GM19463 (cell line): ENCODE measurements around the gene PEPD.
"Not testable (repeated sequence)": the region's sequence is repeated elsewhere in the genome, so short reads cannot be mapped to it uniquely, and the experiment has no call there.

Source experiments
- ATAC-seq: cut with Tn5 transposase; IDR thresholded peaks from one replicate; pipeline ENCODE4 v1.9.1; 2021; ENCODE audit warnings: mild to moderate bottlenecking, moderate library complexity; ENCODE audit not compliant: unreplicated experiment

PEPD gene

DNA sequence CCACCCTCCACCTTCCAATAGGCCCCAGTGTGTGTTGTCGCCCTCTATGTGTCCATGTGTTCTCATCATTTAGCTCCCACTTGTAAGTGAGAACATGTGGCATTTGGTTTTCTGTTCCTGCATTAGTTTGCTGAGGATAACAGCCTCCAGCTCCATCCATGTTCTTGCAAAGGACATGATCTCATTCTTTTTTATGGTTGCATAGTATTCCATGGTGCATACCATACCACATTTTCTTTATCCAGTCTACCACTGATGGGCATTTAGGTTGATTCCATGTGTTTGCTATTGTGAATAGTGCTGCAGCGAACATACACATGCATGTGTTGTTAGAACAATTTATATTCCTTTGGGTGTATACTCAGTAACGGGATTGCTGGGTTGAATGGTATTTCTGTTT is 42.0 kb downstream of the PEPD start:
- not testable (repeated sequence) for ATAC-seq

DNA sequence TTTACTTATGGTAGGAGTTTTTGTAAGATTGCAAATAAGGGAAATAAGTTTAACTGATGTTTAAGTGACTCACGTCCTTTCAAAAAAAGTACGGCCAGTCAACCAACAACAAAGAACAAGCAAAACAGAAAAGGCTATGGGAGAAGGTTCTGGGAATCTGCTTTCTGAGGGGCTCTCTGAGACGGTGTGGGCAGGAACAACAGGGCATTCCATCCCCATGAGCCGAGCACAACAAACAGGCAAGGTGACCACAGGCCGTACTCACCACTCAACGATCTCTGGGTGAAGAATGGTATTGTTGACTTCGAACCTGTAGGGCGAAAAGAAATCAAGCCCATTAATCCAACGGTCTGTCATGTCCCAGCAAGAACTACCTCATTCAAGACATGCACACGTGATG is 43.8 kb downstream of the PEPD start:
- no peak for ATAC-seq

DNA sequence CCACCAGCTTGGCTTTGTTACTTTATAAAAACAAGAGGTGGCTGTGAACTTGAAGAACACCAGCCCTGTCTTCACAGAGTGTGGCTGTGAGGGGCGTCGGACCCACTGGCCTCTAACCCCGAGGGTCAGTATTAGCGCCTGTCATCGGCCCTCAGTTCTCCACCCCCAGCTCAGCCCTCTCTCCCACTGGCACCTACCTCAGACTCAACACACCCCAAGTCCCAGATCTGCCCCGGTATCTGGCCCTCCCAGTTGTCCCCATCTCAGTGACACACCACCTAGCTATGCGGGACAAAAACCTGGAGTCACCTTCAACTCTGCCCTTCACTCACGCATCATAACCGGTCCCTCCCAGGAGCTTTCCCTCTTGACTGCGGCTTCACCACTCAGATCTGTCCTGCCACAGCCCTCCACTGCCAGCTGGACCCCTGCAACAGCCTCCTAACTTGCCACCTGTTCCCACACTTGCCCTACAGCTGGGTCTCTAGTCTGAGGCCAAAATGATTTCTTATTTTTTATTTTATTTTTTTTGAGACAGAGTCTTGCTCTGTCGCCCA is 45.4 kb downstream of the PEPD start:
- no peak for ATAC-seq

DNA sequence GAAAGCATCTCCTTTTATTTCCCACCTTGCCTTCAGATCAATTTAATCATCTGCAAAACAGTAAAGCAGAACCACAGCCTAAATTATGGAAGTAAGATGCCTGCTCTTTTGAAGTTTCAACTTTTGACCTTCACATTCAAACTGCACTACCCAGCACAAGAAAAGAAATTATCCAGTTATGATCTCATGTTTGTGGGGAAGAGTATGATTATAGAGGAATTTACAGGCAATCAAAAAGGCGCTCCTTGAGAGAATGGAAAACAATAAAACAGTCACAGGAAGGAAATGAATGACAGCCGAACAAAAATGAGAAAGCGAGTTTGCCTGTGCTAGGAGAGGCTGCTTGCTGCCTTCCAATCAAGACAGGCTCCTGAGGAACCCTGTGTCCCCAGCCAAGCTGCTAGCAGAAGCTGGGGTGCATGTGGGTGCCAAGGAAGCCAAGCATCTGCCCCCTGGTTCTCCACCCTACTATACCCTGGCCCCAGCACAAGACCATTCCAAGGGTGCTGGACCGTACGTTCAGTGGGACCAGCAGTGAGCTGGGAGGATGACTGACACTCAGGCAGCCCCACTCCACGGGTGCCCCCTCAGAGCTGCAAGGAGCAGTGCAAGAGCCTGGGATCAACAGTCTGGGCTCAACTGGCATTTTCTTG is 47.8 kb downstream of the PEPD start:
- ATAC-seq, result no peak

DNA sequence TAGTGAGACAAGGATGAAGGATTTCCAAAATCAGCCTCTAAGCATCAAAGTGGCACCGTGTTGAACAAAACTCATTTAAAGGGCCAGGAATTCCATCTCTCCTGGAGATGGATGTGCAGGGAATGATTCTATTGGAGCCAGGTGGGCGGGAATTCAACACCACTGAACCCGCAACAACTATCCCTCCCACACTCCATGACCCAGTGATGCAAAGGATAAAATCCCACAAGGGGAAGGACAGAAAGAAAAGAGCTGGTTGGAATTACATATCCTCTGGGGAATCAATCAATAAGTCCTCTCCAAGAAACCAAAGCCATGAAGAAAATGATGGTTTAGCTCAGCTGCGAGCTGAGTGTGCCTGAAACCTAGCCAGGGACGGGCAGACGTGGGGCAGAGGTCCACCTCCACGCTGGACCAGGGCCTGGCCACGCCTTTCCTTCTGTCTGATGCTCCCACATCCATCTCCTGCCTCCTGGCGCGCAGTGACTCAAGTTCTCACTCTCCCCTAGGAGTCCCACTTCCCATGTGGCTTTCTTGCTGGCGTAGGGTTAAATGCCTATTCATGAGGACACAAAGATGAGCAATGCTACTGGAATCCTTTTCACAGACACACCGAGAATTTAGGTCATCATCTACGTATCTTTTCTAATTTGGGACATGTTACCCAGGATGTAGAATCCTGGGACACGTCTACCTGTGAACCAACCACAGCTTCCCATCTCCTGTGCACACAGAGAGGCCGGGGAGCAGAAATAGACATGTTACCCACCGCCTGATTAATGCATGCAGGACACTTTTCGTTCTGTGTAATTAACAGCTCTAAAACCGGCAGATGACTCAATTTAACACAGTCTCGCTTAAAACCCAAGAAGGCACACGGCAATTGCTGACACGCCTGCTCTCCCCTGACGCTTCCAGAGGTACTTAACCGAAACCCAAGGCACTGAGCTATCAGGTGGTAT is 48.6 kb downstream of the PEPD start:
- ATAC-seq, result no peak

DNA sequence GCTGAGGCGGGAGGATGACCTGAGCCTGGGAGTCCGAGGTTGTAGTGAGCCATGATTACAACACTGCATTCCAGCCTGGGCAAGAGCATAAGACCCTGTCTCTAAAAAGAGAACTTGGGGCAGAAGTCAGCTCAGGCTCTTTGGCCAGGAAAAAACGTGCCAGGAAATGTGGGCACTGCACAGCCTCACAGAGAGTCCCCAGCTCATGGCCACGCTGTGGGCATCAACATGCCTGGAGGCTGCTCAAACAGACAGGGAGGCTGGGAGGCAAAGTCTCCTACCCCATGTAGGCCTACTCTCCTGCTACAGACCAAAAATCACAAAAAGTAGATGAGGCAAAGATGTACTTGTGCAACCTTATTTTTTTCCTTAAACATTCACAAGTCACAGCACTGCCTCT is 49.4 kb downstream of the PEPD start:
- no peak for ATAC-seq

DNA sequence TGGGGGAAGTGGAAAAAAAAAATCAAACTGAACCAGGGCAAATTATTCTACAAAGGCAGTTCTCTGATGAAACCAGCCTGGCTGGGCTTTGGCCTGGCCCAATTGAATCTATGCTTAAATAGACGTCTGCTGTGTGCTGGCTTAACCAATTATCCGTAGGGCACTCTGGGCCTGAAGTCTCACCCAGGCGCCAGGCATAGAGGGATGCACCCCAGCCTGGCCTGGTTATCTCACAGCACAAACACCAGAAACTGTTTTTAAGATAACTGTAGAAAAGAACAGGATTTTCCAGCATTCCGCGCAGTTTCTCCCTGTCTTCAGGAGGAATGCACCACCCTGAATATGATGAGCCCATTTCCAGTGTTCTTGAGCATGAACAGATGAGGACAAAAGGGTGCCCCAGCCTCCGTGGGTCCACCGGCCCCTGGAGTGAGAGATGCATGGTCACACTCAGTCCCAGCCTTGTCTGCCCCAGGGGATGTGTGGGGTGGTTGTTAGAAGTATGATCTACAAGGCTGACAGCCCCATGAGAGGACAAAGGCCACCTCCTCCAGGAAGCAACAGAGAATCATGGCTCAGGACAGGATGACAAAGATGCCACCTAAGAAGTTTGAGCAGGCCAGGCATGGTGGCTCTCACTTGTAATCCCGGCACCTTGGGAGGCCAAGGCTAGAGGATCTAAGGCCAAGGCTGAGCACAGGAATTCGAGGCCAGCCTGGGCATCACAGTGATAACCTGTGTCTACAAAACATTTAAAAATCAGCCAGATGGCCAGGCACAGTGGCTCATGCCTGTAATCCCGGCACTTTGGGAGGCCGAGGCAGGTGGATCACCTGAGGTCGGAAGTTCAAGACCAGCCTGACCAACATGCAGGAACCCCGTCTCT is 50.2 kb downstream of the PEPD start:
- no peak for ATAC-seq

DNA sequence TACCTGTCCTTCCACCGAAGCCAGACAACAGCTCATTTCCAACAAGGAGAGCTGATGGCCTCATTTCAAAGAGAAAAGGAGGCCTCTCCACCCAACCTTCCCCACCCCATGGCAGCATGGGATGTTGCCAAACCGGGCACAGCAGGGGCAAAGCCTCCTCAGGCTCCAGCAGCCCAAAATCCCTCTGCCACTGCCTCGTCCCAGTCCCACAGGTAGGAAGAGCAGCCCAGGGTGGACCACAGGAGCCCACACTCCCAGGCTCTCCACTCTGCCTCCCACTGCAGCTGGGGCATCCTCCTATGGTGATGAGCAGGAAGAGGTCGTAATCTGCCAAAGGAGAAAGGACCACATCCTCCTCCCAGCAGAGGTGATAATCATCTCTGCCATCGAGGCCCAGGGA is 50.9 kb downstream of the PEPD start:
- no peak for ATAC-seq

DNA sequence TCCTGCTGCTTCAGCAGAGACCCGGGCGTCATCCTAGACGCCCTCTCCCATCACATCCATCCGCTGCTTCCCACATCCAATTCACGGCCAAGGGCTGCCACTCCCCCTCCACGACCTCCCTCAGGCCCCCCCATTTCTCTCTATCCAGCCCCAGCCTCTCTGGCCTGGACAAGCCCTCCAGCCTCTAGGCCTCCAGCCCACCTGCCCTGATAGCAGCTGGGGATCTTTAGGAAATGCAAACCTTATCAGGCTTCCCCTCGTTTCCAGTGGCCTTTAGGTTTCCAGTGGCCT is 51.6 kb downstream of the PEPD start:
- ATAC-seq, result no peak

DNA sequence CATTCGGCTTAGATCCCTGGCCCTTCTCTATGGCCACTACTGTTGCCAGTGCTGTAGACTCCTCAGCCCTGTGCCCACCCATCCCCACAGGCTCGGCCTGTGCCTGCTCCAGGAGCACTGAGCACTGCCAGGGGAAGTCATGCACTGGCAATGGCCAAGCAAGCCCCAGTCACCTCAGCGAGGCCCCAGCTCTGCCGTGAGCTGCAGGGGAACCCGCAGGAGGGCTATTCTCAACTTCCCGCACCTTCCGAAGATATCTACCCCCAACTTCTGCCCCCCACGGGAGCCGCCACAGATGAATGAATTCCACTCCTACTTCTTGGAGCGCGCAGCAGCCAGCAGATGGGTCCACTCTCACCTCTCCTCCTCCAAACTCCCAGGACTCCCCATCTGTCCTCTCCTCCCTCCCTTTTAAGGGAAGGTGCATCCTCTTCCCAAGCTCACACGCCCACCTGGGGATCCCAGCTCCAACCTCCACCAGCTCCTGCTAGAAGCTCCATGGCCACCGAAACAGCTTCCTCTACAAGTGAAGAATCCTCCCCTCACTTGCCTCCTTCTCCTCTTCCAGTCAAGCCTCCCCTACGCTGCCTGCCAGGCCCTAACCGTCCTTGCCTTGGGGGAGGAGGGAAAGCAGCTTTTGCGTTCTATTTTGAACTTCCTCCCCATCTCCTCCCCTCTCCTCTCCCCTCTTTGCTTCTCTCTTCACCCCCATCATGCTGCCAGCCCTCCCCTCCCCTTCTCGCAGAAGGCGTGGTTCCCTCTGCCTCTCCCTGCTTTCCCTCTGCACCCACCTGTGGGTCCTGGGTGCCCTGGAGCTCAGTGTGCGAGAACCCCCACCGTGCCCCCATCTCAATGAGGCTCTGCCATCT is 52.2 kb downstream of the PEPD start:
- ATAC-seq, result no peak

DNA sequence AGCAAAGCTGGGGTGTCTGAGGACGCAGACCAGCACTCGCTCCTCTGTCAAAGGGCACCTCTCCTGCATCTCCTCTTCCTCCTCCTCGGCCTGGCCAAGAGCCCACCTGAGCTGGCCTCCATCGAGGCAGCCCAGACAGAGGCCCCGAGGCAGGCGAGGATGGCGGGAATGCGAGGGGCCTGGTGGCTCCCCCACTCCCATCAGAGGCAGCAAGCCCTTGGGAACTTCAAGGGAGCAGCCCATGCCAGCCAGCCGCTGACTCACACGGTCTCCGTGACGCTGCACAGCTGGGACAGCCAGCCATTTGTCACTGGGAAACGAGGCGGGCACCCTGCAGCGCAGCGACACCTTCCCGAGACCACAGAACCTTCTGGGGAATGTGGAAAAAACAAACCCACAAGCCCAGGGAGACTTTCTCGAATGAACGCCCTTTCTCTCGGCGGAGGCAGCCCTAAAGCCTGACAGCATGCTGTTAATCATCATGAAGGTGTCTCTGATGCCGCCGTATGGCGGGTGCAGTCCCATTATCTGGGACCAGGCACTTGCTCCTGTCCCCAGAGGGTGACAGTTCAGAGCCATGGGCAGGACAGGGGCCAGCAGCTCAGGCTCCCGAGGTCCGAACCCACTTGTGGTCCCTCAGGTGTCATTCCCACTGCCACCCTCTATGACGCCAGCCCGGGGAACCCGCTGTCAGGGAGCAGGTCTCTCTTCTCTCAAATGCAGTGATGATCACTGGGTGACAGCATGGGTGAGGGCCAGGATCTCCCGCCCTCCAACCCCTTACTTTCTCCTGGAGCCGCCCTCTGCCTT is 53.0 kb downstream of the PEPD start:
- ATAC-seq, result no peak

DNA sequence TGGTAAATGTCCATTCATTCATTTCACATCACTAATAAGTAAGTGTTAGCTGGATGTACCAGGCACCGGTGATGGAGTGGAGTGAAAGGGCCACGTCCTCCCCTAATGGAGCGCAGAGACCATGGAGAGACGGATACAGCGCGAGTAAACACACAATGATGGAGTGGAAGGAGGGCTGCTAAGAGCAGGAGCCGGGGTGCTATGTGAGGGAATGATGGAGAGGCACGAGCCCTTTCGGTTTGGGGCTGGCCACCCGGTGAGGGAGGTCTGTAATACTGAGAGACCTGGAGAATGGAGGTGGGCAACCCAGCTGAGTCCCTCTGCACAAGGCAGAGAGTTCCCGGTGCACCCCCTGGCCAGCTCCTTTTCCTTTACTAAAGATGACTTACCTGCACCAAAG is 53.7 kb downstream of the PEPD start:
- ATAC-seq, result no peak

DNA sequence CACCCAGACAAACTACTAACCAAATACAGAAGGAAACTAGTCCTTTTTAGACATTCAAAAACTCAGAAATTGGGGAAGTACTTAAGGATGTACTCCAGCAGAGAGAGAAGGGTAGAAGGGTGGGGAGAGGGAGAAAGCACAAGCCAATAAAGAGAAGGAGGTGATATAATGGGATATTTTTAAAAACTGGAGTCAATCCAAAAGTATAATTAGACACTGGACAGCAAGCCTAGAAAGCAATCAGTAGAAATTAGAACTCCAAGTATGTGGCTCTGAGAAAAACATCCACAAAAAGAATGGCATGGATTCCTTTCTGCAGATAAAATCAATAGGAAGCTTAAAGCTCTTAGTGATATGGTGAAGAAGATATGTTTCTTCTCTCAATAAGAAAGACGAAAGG is 55.8 kb downstream of the PEPD start:
- no peak for ATAC-seq

DNA sequence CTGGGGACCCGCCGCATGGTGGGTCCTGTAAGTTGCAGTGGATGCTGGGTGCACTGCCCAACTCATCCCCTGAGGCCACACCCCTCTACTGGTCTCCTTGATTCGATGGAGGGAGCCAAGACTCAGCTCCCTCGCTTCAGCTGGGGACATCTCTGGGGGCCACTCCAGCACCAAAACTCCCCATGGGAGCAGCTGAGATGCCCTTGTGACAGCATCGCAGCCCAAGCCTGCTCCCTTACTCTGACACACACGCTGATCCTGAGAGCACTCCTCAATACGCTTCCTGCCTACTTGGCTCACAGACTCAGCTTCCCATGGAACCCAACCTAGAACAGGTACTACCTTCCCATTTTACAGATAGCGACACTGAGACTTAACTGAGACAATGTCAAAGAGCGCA is 56.2 kb downstream of the PEPD start:
- ATAC-seq, result no peak

DNA sequence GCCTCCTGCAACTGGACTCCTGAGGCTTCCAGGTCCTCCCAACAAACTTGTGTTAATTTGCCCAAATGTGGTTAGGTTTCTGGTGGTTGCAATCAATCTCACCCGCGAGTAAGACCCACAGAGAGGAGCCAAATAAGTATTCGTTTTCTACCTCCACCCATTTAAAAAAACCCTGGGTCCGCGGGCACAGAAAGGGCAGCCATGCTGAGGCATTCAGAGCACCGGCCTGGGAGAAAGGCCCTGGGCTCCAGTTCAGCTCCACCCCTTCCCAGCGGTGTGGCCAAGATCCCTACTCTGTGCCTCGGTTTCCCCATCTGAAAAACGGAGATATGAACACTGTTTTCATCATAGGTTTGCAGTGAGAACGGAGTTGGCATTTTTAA is 56.9 kb downstream of the PEPD start:
- no peak for ATAC-seq

DNA sequence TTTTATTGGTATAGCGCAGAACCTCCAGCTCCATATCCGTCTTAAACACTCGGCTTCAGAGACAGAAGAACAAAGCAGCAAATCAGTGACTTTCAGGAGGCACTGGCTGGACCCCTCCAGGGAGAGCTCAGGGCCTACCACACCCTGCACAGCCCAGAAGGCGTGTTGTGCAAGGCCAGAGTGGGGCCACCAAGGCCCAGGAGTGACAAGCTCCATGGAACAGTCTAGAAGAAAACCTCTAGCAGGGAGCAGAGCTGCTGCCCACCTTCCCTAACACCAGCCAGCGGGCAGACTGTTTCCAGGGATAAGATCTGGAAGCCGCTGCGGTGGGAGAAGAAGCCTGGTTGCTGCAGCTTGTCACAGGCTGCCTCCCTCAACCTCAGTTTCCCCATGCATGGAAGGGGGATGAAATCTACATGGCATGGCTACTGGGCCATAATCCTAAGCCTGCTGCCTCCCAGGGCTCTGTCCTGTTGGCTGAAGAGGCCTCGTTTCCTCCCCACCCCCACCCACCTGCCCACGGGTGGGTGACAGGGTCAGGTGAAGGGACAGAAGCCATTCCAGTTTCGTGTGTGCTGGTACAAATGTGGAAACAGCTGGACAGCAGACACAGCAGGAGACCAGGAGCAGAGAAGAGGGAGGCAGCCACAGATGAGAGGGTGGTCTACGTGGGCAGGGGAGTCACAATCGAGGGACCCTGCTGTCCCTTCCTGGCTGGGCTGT is 57.4 kb downstream of the PEPD start:
- no peak for ATAC-seq

DNA sequence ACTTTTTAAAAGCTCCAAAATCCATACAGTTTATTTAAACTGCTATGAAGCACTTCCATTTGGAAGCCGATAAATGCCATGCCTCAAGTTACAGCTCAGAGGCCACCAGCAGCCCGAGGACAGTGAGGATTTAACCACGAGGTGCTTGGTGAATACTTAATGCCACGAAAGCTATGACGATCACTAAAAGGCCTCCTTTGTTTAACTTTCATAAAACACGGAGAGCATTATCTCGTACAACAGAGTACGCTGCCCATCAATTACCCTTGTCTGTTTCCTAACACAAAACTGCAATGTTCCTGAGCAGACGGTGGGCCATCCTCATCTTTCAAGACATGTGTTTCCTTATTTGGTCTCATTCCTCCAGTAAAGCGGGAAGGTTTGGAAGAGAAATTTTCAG is 58.4 kb downstream of the PEPD start:
- no peak for ATAC-seq

DNA sequence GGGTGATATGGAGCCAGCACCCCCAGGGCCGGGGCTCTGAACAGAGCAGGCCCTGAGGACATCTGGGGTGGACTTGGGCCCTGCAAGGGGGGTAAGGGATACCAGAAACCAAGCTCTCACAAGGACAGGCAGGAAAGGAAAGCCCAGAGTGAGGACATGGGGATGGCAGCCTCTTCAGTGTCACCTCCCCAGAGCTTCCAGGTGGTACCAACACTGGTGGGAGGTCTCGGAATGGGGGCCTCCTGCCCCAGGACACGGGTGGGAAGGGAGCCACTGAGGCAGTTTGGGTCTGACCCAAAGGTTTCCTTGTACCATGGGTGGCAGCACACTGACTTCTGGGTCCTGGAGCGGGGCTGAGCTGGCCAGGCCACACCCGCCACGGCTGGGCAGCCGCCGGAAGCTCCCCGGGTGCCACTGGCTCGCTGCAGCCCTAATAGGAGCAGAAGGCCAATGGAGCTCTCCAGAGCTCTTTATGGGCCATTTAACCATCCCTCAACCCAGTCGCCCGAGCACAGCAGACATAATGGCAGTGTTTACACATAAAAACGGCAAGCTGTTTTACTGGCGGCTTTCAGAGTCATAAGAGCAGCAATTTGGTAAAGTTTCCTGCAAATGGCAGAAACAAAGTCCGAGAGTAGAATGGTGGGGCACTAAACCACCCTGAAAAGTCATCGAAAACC is 59.3 kb downstream of the PEPD start:
- no peak for ATAC-seq
